Measurements from ENCODE around the gene CHCHD6.
A peak's percentile ranks its signal among the peaks of the same experiment; 100 is the strongest.

- TF ChIP-seq, protein P1, sequence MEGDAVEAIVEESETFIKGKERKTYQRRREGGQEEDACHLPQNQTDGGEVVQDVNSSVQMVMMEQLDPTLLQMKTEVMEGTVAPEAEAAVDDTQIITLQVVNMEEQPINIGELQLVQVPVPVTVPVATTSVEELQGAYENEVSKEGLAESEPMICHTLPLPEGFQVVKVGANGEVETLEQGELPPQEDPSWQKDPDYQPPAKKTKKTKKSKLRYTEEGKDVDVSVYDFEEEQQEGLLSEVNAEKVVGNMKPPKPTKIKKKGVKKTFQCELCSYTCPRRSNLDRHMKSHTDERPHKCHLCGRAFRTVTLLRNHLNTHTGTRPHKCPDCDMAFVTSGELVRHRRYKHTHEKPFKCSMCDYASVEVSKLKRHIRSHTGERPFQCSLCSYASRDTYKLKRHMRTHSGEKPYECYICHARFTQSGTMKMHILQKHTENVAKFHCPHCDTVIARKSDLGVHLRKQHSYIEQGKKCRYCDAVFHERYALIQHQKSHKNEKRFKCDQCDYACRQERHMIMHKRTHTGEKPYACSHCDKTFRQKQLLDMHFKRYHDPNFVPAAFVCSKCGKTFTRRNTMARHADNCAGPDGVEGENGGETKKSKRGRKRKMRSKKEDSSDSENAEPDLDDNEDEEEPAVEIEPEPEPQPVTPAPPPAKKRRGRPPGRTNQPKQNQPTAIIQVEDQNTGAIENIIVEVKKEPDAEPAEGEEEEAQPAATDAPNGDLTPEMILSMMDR (conservative IDR thresholded peaks at IDR 0.05; ENCODE audit: low read depth, low read length): no peak
- TF ChIP-seq USF2 (IDR thresholded peaks at IDR 0.05; ENCODE audit: low read depth, low read length): no peak
- TF ChIP-seq MAZ (IDR thresholded peaks at IDR 0.05; ENCODE audit: borderline replicate concordance, low read depth, low read length): peak; percentile 80; the same call in 1 of the 2 replicates
- no peak for TF ChIP-seq RAD21 (IDR thresholded peaks at IDR 0.05; ENCODE audit: low read length)
- TF ChIP-seq FOS (IDR thresholded peaks at IDR 0.05; ENCODE audit: low read depth, low read length): peak; percentile 78
- TF ChIP-seq POLR2A (IDR thresholded peaks at IDR 0.05; ENCODE audit: low read depth, low read length): no peak
- TF ChIP-seq SMC3 (IDR thresholded peaks at IDR 0.05; ENCODE audit: low read depth, low read length): no peak
- TF ChIP-seq CHD1 (IDR thresholded peaks at IDR 0.05; ENCODE audit: low read depth, low read length): no peak
- TF ChIP-seq MXI1 (IDR thresholded peaks at IDR 0.05; ENCODE audit: borderline replicate concordance, low read depth, low read length): peak; percentile 81; the same call in 1 of the 2 replicates
- TF ChIP-seq BHLHE40 (IDR thresholded peaks at IDR 0.05; ENCODE audit: low read depth, low read length): peak; percentile 28; the same call in 1 of the 2 replicates
- TF ChIP-seq ELK1 (IDR thresholded peaks at IDR 0.05; ENCODE audit: borderline replicate concordance, low read depth, low read length): no peak
Observed at GRCh38 chr3:126703512-126704493, at the start of gene CHCHD6.

Measured in IMR-90 (cell line).